K562 (cell line): ENCODE results near the gene ADAM10. TPM values are rescaled to one million over a fixed set of nuclear protein-coding genes. Genes with fewer than 3 reads are reported as not detected.

Experiments
- ATAC-seq: fragments of 200-7000 bp; cut with Tn5 transposase; 3 replicates; pipeline ENCODE4 v1.9.1; 2020; ENCODE audit warnings: moderate library complexity
- BruUV-seq: library from RNA; stranded (reverse); fragments of 400-500 nt; replicated peaks from 2 replicates; lab custom pipeline; 2021; lab: Mats Ljungman, UMichigan
- CTCF ChIA-PET: fragments of 300-600 bp; formaldehyde crosslinking; extraction: SDS; loops from one replicate; lab custom pipeline; 2021; ENCODE audit warnings: low intra/inter-chr PET ratio; lab: Yijun Ruan, JAX
- POLR2A ChIA-PET: fragments of 300-600, 350-650 bp; sonication (Branson Sonifier 250); formaldehyde crosslinking; extraction: SDS; loops from one replicate; lab custom pipeline; 2021; ENCODE audit warnings: antibody characterized with exemption, inconsistent platforms; lab: Yijun Ruan, JAX
- DNase-seq, 4 experiments: peaks; one replicate each; pipeline versions ENCODE4 v3.0.0 to v3.0.0-alpha.2; 2011 to 2018; ENCODE audit warnings: low spot score in 3 of 4, mixed read lengths in 3 of 4; ENCODE audit errors: extremely low read depth in 1 of 4
- FAIRE-seq: peaks from 2 replicates; lab custom pipeline; 2011; peaks lifted over from hg19 to GRCh38; lab: Jason Lieb, UNC
- H2AFZ ChIP-seq: 2 replicates; pipeline ENCODE4 v1.6.0; 2011; ENCODE audit warnings: low read depth, low read length, control low read depth, inconsistent platforms
- H3K27ac ChIP-seq: fragments of 200-600 bp; 3 replicates; pipeline ENCODE4 v1.8.0; 2011; ENCODE audit warnings: low read depth, mild to moderate bottlenecking, control low read depth, inconsistent platforms, low read length, moderate library complexity, mixed read lengths; ENCODE audit errors: extremely low read depth
- H3K27me3 ChIP-seq, 2 experiments: fragments of 300-600 bp in 1 of 2; 2 replicates in 1 of 2; 3 replicates in 1 of 2; pipeline versions ENCODE4 v1.6.0 to v1.8.0; 2011; ENCODE audit warnings: inconsistent platforms in 2 of 2, low read length in 2 of 2, mild to moderate bottlenecking in 1 of 2, mixed read lengths in 1 of 2, moderate library complexity in 1 of 2; ENCODE audit not compliant: control insufficient read depth in 2 of 2, insufficient read depth in 2 of 2
- H3K36me3 ChIP-seq: fragments of 300-600 bp; 3 replicates; pipeline ENCODE4 v1.8.0; 2011; ENCODE audit warnings: mild to moderate bottlenecking, low read length, inconsistent platforms; ENCODE audit not compliant: control insufficient read depth, insufficient read depth
- H3K4me1 ChIP-seq, 2 experiments: fragments of 200-600 bp in 1 of 2; replicated peaks in 1 of 2; 2 replicates in 1 of 2; 3 replicates in 1 of 2; pipeline versions ENCODE4 v1.5.1 to v1.8.0; 2011; ENCODE audit warnings: inconsistent platforms in 2 of 2, low read length in 2 of 2, mild to moderate bottlenecking in 1 of 2, mixed read lengths in 1 of 2, moderate library complexity in 1 of 2; ENCODE audit not compliant: control insufficient read depth in 2 of 2, insufficient read depth in 2 of 2
- H3K4me2 ChIP-seq: 2 replicates; pipeline ENCODE4 v1.6.1; 2011; ENCODE audit warnings: low read length, control low read depth, inconsistent platforms, mixed read lengths; ENCODE audit not compliant: insufficient read depth
- H3K4me3 ChIP-seq: fragments of 200-600 bp; sonication (generic), shearing (Covaris generic); 2 replicates; pipeline ENCODE4 v1.5.1; 2016; ENCODE audit warnings: control low read depth, inconsistent platforms
- H3K79me2 ChIP-seq: fragments of 200-600 bp; 3 replicates; pipeline ENCODE4 v1.8.0; 2011; ENCODE audit warnings: low read length, inconsistent platforms; ENCODE audit not compliant: control insufficient read depth, insufficient read depth
- H3K9ac ChIP-seq, 2 experiments: 2 replicates each; pipeline versions ENCODE4 v1.6.0 to v1.6.1; 2011; ENCODE audit warnings: low read depth in 2 of 2, low read length in 2 of 2, control low read depth in 1 of 2, inconsistent platforms in 1 of 2, mild to moderate bottlenecking in 1 of 2, mixed read lengths in 1 of 2; ENCODE audit not compliant: insufficient read depth in 1 of 2
- H3K9me1 ChIP-seq: one replicate; pipeline ENCODE4 v1.6.0; 2011; ENCODE audit warnings: inconsistent platforms, mild to moderate bottlenecking, low read length, moderate library complexity; ENCODE audit not compliant: control insufficient read depth, insufficient read depth
- H3K9me3 ChIP-seq: replicated peaks from 2 replicates; pipeline ENCODE4 v1.5.1; 2011; ENCODE audit warnings: low read depth, low read length, inconsistent platforms; ENCODE audit not compliant: control insufficient read depth, insufficient read depth
- H4K20me1 ChIP-seq: replicated peaks from 2 replicates; pipeline ENCODE4 v1.6.1; 2011; ENCODE audit warnings: low read length, inconsistent platforms, mixed read lengths; ENCODE audit not compliant: control insufficient read depth, insufficient read depth
- ATF2 ChIP-seq: sonication (generic); formaldehyde crosslinking; IDR thresholded peaks from 2 replicates; pipeline ENCODE4 v1.8.1; 2022; ENCODE audit warnings: missing genetic modification reagents
- HDGF ChIP-seq: fragments of 450-650 bp; IDR thresholded peaks from 2 replicates; pipeline ENCODE4 v1.6.1; 2016
- HOXB6 ChIP-seq: fragments of 250-450 bp; sonication (Bioruptor Pico); IDR thresholded peaks from 2 replicates; pipeline ENCODE4 v1.5.1; 2022; ENCODE audit warnings: mild to moderate bottlenecking, borderline replicate concordance
- ZNF134 ChIP-seq: fragments of 250-450 bp; sonication (Bioruptor Pico); conservative IDR thresholded peaks from 2 replicates; pipeline ENCODE4 v1.4.0; 2020
- ZNF316 ChIP-seq: fragments of 450-650 bp; IDR thresholded peaks from 2 replicates; pipeline ENCODE4 v1.6.1; 2016
- WGBS: fragments of 100-300 bp; shearing (Covaris generic); methylation state at CpG from one replicate; pipeline ENCODE4 v1.1.6; 2016; ENCODE audit warnings: low coverage, mixed read lengths; ENCODE audit not compliant: insufficient coverage; ENCODE audit errors: missing lambda C conversion rate; 5-methylcytosine and 5-hydroxymethylcytosine counted together
- in situ Hi-C: fragments of 300-500 bp; cut with MboI; formaldehyde crosslinking; loops from 4 replicates; pipeline ENCODE4 v1.15.0; 2018; ENCODE audit warnings: inconsistent platforms, mixed read lengths
- intact Hi-C: fragments of 100-400 bp; cut with micrococcal nuclease; formaldehyde crosslinking; loops from 2 replicates; pipeline ENCODE4 v1.14.2; 2022
- polyA plus RNA-seq, 8 experiments: library from polyadenylated mRNA; depleted of rRNA in 4 of 8; stranded (reverse) in 5 of 8; unstranded in 3 of 8; fragments of >200 nt; fragmentation: Nextera tagmentation in 2 of 8; fragmentation: Illumina TruSeq in 1 of 8; extraction: Ambion mirVana in 2 of 8; extraction: Trizol in 1 of 8; gene quantifications; 2 replicates each; pipeline versions ENCODE4 v1.2.1 to v1.2.3, GENCODE V29; 2011 to 2014; ENCODE audit warnings: inconsistent platforms in 1 of 8, missing spikeins in 1 of 8
- total RNA-seq, 7 experiments: library from RNA; depleted of rRNA in 6 of 7; stranded (reverse); fragments of >200 nt in 6 of 7; fragmentation: Illumina TruSeq in 2 of 7; extraction: Trizol in 2 of 7; gene quantifications; 2 replicates each; pipeline versions ENCODE4 v1.2.1 to v1.2.3, GENCODE V29; 2011 to 2021; ENCODE audit warnings: low replicate concordance in 1 of 7

Gene ADAM10
- total and polyA plus RNA-seq, 9 of the 15 experiments (the other 6 are each of a cell fraction or from before 2014, with no cell fraction given) = 11.9 to 152 (median 57.3) TPM

DNA sequence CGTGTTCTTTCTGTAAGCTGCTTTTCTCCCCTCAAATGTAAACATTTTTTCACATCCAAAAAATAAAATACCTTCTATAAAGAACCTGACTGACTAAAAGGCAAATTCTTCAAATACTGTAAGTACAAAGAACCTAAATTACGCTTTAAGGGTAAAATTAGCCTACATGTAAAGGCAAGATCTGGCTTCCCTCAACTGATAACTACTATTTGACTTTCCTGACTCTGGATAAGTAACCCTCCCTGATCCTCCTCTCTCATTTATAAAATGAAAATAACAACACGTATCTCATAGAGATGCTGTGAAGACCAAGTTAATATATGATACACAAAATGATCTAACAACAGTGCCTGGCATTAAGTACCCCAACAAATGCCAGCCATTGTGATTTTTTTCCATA, 12.2 kb downstream of the ADAM10 start:
- no peak overlapping the region for H3K9ac ChIP-seq
- TF ChIP-seq ZNF134 (CRISPR knock-in tag) (peak; percentile 75), ATF2 (CRISPR knock-in tag) (no peak), HDGF (no peak)
- ATAC-seq (no peak), FAIRE-seq (no peak), DNase-seq (no peak)
- H3K27me3 ChIP-seq = no peaks in the 10 kb centered on the region
- POLR2A ChIA-PET = interaction anchor here (0.6 to 1.6 kb wide), 2 partner anchors 8 to 10 kb away, joined by 3 to 4 read pairs; no protein-coding TSS in a partner anchor
- peaks cover 0 to 25% of the 10 kb centered on the region in 2 experiments; a peak in 4 of 5 replicates for H3K4me1 ChIP-seq
- CTCF ChIA-PET = no interaction called here
- H3K9me1 ChIP-seq = no peaks in the 10 kb centered on the region
- H2AFZ ChIP-seq = no peak overlapping the region
- in situ Hi-C loops = no loop called here
- H3K36me3 ChIP-seq = peaks cover 5% of the 10 kb centered on the region
- H3K4me2 ChIP-seq = no peak overlapping the region
- intact Hi-C loops = no loop called here
- H3K4me3 ChIP-seq = no peak overlapping the region
- peaks cover 96% of the 10 kb centered on the region for H3K79me2 ChIP-seq
- peaks cover 25% of the 10 kb centered on the region for H4K20me1 ChIP-seq
- no peaks in the 10 kb centered on the region for H3K9me3 ChIP-seq
- WGBS = 51% methylated on average over 3 of the region's 3 CpGs
- BruUV-seq = no TSS peak
- H3K27ac ChIP-seq = no peak overlapping the region

GRCh38 chr15:58736018-58736643, 13.4 kb downstream of the ADAM10 start:
- peaks cover 0 to 27% of the 10 kb centered on the region in 2 experiments; a peak in 4 of 5 replicates for H3K4me1 ChIP-seq
- peaks cover 96% of the 10 kb centered on the region for H3K79me2 ChIP-seq
- in situ Hi-C loops (no loop called here), intact Hi-C loops (no loop called here)
- H3K36me3 ChIP-seq = peaks cover 7% of the 10 kb centered on the region; the same call in 2 of the 3 replicates
- no peak overlapping the region for H2AFZ ChIP-seq
- no peak overlapping the region for H3K27ac ChIP-seq
- no peak overlapping the region for H3K4me3 ChIP-seq
- ChIA-PET CTCF (no interaction called here), POLR2A (interaction anchor here (1.6 kb wide), 1 partner anchor 11 kb away, joined by 4 read pairs; no protein-coding TSS in a partner anchor)
- H3K4me2 ChIP-seq = no peak overlapping the region
- WGBS = 60% methylated on average over 2 of the region's 2 CpGs
- FAIRE-seq (no peak), DNase-seq (no peak), ATAC-seq (no peak)
- H4K20me1 ChIP-seq = peaks cover 28% of the 10 kb centered on the region
- no peaks in the 10 kb centered on the region for H3K9me3 ChIP-seq
- H3K9ac ChIP-seq = no peak overlapping the region
- H3K9me1 ChIP-seq = no peaks in the 10 kb centered on the region
- no peaks in the 10 kb centered on the region for H3K27me3 ChIP-seq
- TF ChIP-seq HOXB6 (CRISPR knock-in tag) = no peak
- 0 out of 2 replicates have a peak, but pooled peaks have one; percentile 8 for TF ChIP-seq ZNF316
- BruUV-seq = no TSS peak
